H9 (cell line): ENCODE results near the gene SCFD2. TPM values are rescaled to one million over a fixed set of nuclear protein-coding genes. Genes with fewer than 3 reads are reported as not detected.

Experiments used
- DNase-seq: peaks from one replicate; pipeline ENCODE4 v3.0.0-alpha.2; 2017
- H2AFZ ChIP-seq: one replicate; pipeline ENCODE4 v1.6.1; 2013; ENCODE audit warnings: mild to moderate bottlenecking, low read length, control low read depth, moderate library complexity
- H2AK5ac ChIP-seq: 2 replicates; pipeline ENCODE4 v1.6.1; 2013; ENCODE audit warnings: low read length, control low read depth, mixed read lengths; ENCODE audit not compliant: insufficient read length
- H2BK120ac ChIP-seq: one replicate; pipeline ENCODE4 v1.6.1; 2013; ENCODE audit warnings: low read depth, mild to moderate bottlenecking, low read length, control low read depth, inconsistent platforms; ENCODE audit not compliant: poor library complexity, severe bottlenecking
- H2BK12ac ChIP-seq: 2 replicates; pipeline ENCODE4 v1.6.1; 2013; ENCODE audit warnings: low read length, control low read depth, mixed read lengths, low read depth; ENCODE audit not compliant: insufficient read length
- H2BK15ac ChIP-seq: 2 replicates; pipeline ENCODE4 v1.6.1; 2013; ENCODE audit warnings: low read depth, low read length, control low read depth
- H2BK20ac ChIP-seq: one replicate; pipeline ENCODE4 v1.6.1; 2013; ENCODE audit warnings: low read depth, mild to moderate bottlenecking, low read length, control low read depth, inconsistent platforms; ENCODE audit not compliant: poor library complexity, severe bottlenecking
- H2BK5ac ChIP-seq: 2 replicates; pipeline ENCODE4 v1.6.1; 2013; ENCODE audit warnings: low read length, control low read depth, mixed read lengths; ENCODE audit not compliant: insufficient read length
- H3K14ac ChIP-seq: 2 replicates; pipeline ENCODE4 v1.6.1; 2013; ENCODE audit warnings: low read length, control low read depth; ENCODE audit not compliant: insufficient read depth
- H3K18ac ChIP-seq: 2 replicates; pipeline ENCODE4 v1.6.1; 2013; ENCODE audit warnings: low read depth, mild to moderate bottlenecking, mixed read lengths, low read length, control low read depth; ENCODE audit not compliant: insufficient read length
- H3K23ac ChIP-seq: 2 replicates; pipeline ENCODE4 v1.6.1; 2013; ENCODE audit warnings: low read length, control low read depth, mixed read lengths, low read depth; ENCODE audit not compliant: insufficient read length
- H3K23me2 ChIP-seq: 2 replicates; pipeline ENCODE4 v1.6.1; 2013; ENCODE audit warnings: low read depth, mild to moderate bottlenecking, mixed read lengths, low read length, control low read depth; ENCODE audit not compliant: insufficient read length, poor library complexity, severe bottlenecking
- H3K27ac ChIP-seq: 2 replicates; pipeline ENCODE4 v1.5.1; 2013; ENCODE audit warnings: low read length, control low read depth, mixed read lengths, low read depth; ENCODE audit not compliant: insufficient read length
- H3K27me3 ChIP-seq: 2 replicates; pipeline ENCODE4 v1.6.1; 2013; ENCODE audit warnings: low read length, control low read depth, inconsistent platforms; ENCODE audit not compliant: insufficient read depth
- H3K4ac ChIP-seq: 2 replicates; pipeline ENCODE4 v1.6.1; 2013; ENCODE audit warnings: low read depth, mild to moderate bottlenecking, control low read depth, inconsistent platforms, low read length, moderate library complexity
- H3K4me1 ChIP-seq: 2 replicates; pipeline ENCODE4 v1.6.1; 2013; ENCODE audit warnings: low read length, control low read depth, inconsistent platforms; ENCODE audit not compliant: insufficient read depth
- H3K4me2 ChIP-seq: 2 replicates; pipeline ENCODE4 v1.6.1; 2013; ENCODE audit warnings: low read length, control low read depth, mixed read lengths; ENCODE audit not compliant: insufficient read length, insufficient read depth
- H3K56ac ChIP-seq: 2 replicates; pipeline ENCODE4 v1.6.1; 2013; ENCODE audit warnings: low read depth, mild to moderate bottlenecking, mixed read lengths, low read length, control low read depth; ENCODE audit not compliant: insufficient read length
- H3K79me1 ChIP-seq: 2 replicates; pipeline ENCODE4 v1.6.1; 2013; ENCODE audit warnings: low read depth, mild to moderate bottlenecking, moderate library complexity, low read length, control low read depth, inconsistent platforms; ENCODE audit not compliant: insufficient read depth, poor library complexity, severe bottlenecking
- H3K79me2 ChIP-seq: 2 replicates; pipeline ENCODE4 v1.6.1; 2013; ENCODE audit warnings: low read length, control low read depth, inconsistent platforms; ENCODE audit not compliant: insufficient read depth
- H3K9ac ChIP-seq: 2 replicates; pipeline ENCODE4 v1.6.1; 2013; ENCODE audit warnings: low read length, control low read depth, mixed read lengths; ENCODE audit not compliant: insufficient read length; ENCODE audit errors: extremely low read depth
- H3K9me3 ChIP-seq: one replicate; pipeline ENCODE4 v1.6.1; 2013; ENCODE audit warnings: low read depth, low read length, inconsistent platforms; ENCODE audit not compliant: control insufficient read depth
- H3T11ph ChIP-seq: one replicate; pipeline ENCODE4 v1.6.1; 2013; ENCODE audit warnings: mild to moderate bottlenecking, low read length, control low read depth, inconsistent platforms
- H4K20me1 ChIP-seq: one replicate; pipeline ENCODE4 v1.6.1; 2013; ENCODE audit not compliant: control insufficient read depth, insufficient read length, insufficient read depth
- H4K5ac ChIP-seq: 2 replicates; pipeline ENCODE4 v1.6.1; 2013; ENCODE audit warnings: low read depth, mild to moderate bottlenecking, mixed read lengths, low read length, control low read depth; ENCODE audit not compliant: insufficient read length
- H4K8ac ChIP-seq: replicated peaks from 2 replicates; pipeline ENCODE4 v1.6.1; 2013; ENCODE audit warnings: low read length, control low read depth, mixed read lengths, low read depth; ENCODE audit not compliant: insufficient read length
- H4K91ac ChIP-seq: 2 replicates; pipeline ENCODE4 v1.6.1; 2013; ENCODE audit warnings: low read depth, mild to moderate bottlenecking, moderate library complexity, mixed read lengths, low read length, control low read depth; ENCODE audit not compliant: insufficient read length
- H3K27ac Mint-ChIP-seq, 3 experiments: 2 replicates in 2 of 3; 3 replicates in 1 of 3; pipeline ENCODE4 v1.8.0; 2020 to 2021; ENCODE audit warnings: mixed read lengths in 3 of 3, mild to moderate bottlenecking in 1 of 3, moderate library complexity in 1 of 3
- H3K27me3 Mint-ChIP-seq: 2 replicates; pipeline ENCODE4 v1.8.0; 2021; ENCODE audit warnings: low read depth, mild to moderate bottlenecking, moderate library complexity, mixed read lengths
- H3K36me3 Mint-ChIP-seq, 3 experiments: 2 replicates in 2 of 3; 3 replicates in 1 of 3; pipeline ENCODE4 v1.8.0; 2020 to 2021; ENCODE audit warnings: low read depth in 3 of 3, mixed read lengths in 3 of 3; ENCODE audit not compliant: insufficient read depth in 1 of 3
- H3K4me1 Mint-ChIP-seq, 2 experiments: 2 replicates each; pipeline ENCODE4 v1.8.0; 2020; ENCODE audit warnings: mixed read lengths in 2 of 2
- H3K4me3 Mint-ChIP-seq, 2 experiments: 2 replicates in 1 of 2; 3 replicates in 1 of 2; pipeline ENCODE4 v1.8.0; 2020 to 2021; ENCODE audit warnings: mild to moderate bottlenecking in 2 of 2, mixed read lengths in 2 of 2, moderate library complexity in 1 of 2
- H3K9me3 Mint-ChIP-seq, 2 experiments: 2 replicates in 1 of 2; 3 replicates in 1 of 2; pipeline ENCODE4 v1.8.0; 2020; ENCODE audit warnings: mild to moderate bottlenecking in 2 of 2, mixed read lengths in 2 of 2, moderate library complexity in 1 of 2
- CTCF ChIP-seq: fragments of 200-600 bp; sonication (generic); conservative IDR thresholded peaks from 3 replicates; pipeline ENCODE4 v1.8.0; 2021; ENCODE audit warnings: antibody characterized with exemption, mild to moderate bottlenecking
- WGBS: extraction: QIAGEN DNeasy Blood & Tissue Kit; methylation state at CpG from one replicate; pipeline ENCODE4 v1.1.7; 2013; ENCODE audit warnings: missing lambda C conversion rate, low lambda C conversion rate, mixed read lengths; ENCODE audit not compliant: insufficient read length; ENCODE audit errors: extremely low coverage; 5-methylcytosine and 5-hydroxymethylcytosine counted together
- total RNA-seq: library from RNA; stranded (reverse); gene quantifications from 2 replicates; pipeline ENCODE4 v1.2.1, GENCODE V29; 2021

Gene SCFD2
- total RNA-seq, 1 experiment from 2014 or later = 10.1 TPM

GRCh38 chr4:52995360-52996030 lies 370.4 kb downstream of the SCFD2 start:
- no peaks in the 10 kb centered on the region for H3K79me1 ChIP-seq
- no peak overlapping the region for H2BK20ac ChIP-seq
- H4K20me1 ChIP-seq = no peaks in the 10 kb centered on the region
- H2BK5ac ChIP-seq = no peak overlapping the region
- WGBS = no CpG with 5 or more reads among the region's 5 CpGs
- no peak for DNase-seq
- no peaks in the 10 kb centered on the region for H3K23me2 ChIP-seq
- H3T11ph ChIP-seq = no peak overlapping the region
- no peak overlapping the region for H3K23ac ChIP-seq
- no peak overlapping the region for H3K4ac ChIP-seq
- Mint-ChIP-seq H3K27ac (no peak overlapping the region), H3K4me3 (no peak overlapping the region), H3K9me3 (peaks cover 25 to 29% of the 10 kb centered on the region in 2 experiments), H3K27me3 (no peaks in the 10 kb centered on the region), H3K36me3 (peaks cover 8 to 18% (median 14%) of the 10 kb centered on the region in 3 experiments), H3K4me1 (no peaks in the 10 kb centered on the region)
- no peak overlapping the region for H4K5ac ChIP-seq
- H2AFZ ChIP-seq = no peak overlapping the region
- H3K4me2 ChIP-seq = no peak overlapping the region
- no peaks in the 10 kb centered on the region for H3K4me1 ChIP-seq
- no peaks in the 10 kb centered on the region for H3K79me2 ChIP-seq
- H3K56ac ChIP-seq = no peak overlapping the region
- no peak overlapping the region for H2BK12ac ChIP-seq
- no peak overlapping the region for H4K8ac ChIP-seq
- no peak overlapping the region for H3K18ac ChIP-seq
- H3K9ac ChIP-seq = no peak overlapping the region
- H2BK15ac ChIP-seq = no peak overlapping the region
- H3K27me3 ChIP-seq = no peaks in the 10 kb centered on the region
- H3K9me3 ChIP-seq = no peaks in the 10 kb centered on the region
- no peak overlapping the region for H2AK5ac ChIP-seq
- no peak overlapping the region for H2BK120ac ChIP-seq
- TF ChIP-seq CTCF = no peak
- no peak overlapping the region for H3K14ac ChIP-seq
- no peak overlapping the region for H4K91ac ChIP-seq
- H3K27ac ChIP-seq = no peak overlapping the region
